GM13977 (cell line): ENCODE data around the gene NKAIN4.

Source experiments
- DNase-seq: peaks from one replicate; pipeline ENCODE4 v3.0.0; 2012; ENCODE audit warnings: low spot score
- in situ Hi-C: fragments of 300-500 bp; cut with MboI; formaldehyde crosslinking; loops from one replicate; pipeline ENCODE4 v1.12.0; 2022; ENCODE audit warnings: low sequenced_read_pairs, low pct_unique_long_range_greater_than_20kb, mixed read lengths, inconsistent platforms; ENCODE audit not compliant: unreplicated experiment
- TF ChIP-seq, protein P1 (sequence below): IDR thresholded peaks from 2 replicates; pipeline ENCODE4 v1.5.1; 2012; ENCODE audit warnings: mild to moderate bottlenecking, control low read depth; ENCODE audit not compliant: insufficient read depth; ENCODE audit errors: extremely low read depth, missing control alignments

The NKAIN4 gene

GRCh38 chr20:63258781-63259180, 4.5 kb upstream of the NKAIN4 start:
- TF ChIP-seq, protein P1, sequence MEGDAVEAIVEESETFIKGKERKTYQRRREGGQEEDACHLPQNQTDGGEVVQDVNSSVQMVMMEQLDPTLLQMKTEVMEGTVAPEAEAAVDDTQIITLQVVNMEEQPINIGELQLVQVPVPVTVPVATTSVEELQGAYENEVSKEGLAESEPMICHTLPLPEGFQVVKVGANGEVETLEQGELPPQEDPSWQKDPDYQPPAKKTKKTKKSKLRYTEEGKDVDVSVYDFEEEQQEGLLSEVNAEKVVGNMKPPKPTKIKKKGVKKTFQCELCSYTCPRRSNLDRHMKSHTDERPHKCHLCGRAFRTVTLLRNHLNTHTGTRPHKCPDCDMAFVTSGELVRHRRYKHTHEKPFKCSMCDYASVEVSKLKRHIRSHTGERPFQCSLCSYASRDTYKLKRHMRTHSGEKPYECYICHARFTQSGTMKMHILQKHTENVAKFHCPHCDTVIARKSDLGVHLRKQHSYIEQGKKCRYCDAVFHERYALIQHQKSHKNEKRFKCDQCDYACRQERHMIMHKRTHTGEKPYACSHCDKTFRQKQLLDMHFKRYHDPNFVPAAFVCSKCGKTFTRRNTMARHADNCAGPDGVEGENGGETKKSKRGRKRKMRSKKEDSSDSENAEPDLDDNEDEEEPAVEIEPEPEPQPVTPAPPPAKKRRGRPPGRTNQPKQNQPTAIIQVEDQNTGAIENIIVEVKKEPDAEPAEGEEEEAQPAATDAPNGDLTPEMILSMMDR = no peak
- in situ Hi-C loops = no loop called here
- no peak for DNase-seq

- TF ChIP-seq, protein P1 = no peak
- DNase-seq = no peak
- in situ Hi-C loops = no loop called here
Observed at GRCh38 chr20:63257629-63258028, 3.4 kb upstream of the NKAIN4 start.

DNA sequence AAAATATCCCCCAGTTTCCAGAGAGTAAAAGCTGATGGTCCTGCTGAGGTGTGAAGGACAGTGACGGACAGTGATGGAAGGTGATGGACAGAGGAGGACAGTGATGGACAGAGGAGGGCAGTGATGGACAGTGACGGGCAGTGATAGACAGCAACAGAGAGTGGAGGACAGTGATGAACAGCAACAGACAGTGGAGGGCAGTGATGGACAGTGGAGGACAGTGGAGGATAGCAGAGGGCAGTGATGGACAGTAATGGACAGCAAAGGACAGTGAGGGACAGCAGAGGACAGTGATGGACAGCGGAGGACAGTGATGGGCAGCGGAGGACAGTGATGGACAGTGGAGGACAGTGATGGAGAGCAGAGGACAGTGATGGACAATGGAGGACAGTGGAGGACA, 2.7 kb upstream of the NKAIN4 start:
- in situ Hi-C loops = no loop called here
- DNase-seq = no peak
- TF ChIP-seq, protein P1 = no peak

- in situ Hi-C loops = no loop called here
- TF ChIP-seq, protein P1 = no peak
- DNase-seq = no peak
Observed at GRCh38 chr20:63255931-63256704, 1.9 kb upstream of the NKAIN4 start.

- in situ Hi-C loops = no loop called here
- no peak for DNase-seq
- TF ChIP-seq, protein P1 = peak; percentile 36
Observed at GRCh38 chr20:63254606-63255384, 532 bp upstream of the NKAIN4 start.

- peak; percentile 61 for DNase-seq
- in situ Hi-C loops = no loop called here
- TF ChIP-seq, protein P1 = no peak
Observed at GRCh38 chr20:63253438-63254231, 628 bp downstream of the NKAIN4 start.
